ENCODE results near the gene ARHGEF25.
A peak's percentile ranks its signal among the peaks of the same experiment; 100 is the strongest.
"Not testable (repeated sequence)": the region's sequence is repeated elsewhere in the genome, so short reads cannot be mapped to it uniquely, and the experiment has no call there.

Gene ARHGEF25

GRCh38 chr12:57622293-57623245, 11.3 kb downstream of the ARHGEF25 start:
- DNase-seq = peak; percentile 23

DNA sequence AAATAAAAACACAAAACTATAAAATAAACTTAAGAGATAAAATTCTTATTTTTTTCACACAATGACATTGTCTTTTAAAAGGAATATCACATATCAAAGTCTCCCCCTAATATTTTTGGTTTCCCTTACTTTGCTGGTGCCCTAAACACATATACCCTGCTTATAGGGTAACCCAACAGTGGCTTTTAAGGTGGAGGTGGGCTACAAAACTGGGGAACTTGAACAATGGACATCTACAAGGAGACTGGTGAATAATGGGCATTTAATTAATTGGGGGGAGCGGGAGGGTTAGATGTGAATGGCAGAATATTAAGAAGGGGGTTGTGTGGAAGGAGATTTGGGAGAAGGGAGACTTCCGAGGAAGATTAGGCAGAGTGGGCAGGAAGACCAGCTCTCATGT, 12.2 kb downstream of the ARHGEF25 start:
- DNase-seq = no peak

DNA sequence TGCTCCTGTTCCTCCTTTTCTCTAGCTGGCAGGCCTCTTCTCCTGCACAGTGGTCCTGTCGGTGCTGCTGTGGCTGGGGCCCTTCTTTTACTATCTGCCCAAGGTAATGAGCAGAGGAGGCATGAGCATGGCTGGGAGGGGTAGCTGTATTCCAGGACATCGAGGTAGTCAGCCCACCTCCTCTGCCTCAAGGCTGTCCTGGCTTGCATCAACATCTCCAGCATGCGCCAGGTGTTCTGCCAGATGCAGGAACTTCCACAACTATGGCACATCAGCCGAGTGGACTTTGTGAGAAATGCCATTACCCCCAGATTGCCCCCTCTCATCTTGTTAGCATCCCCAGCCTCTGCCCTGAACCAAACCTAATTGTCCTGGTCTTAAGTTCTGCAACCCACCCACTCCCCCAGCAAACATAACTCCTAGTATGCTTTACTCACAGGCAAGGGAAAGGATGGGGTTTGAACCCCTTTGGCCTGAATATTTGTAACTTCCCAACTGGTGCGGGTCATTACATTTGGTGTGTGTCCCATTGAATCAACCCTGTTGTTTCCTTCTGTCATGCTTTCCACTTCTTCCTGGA, 12.7 kb downstream of the ARHGEF25 start:
- no peak for DNase-seq

- no peak for DNase-seq
Observed at GRCh38 chr12:57624441-57625220, 13.4 kb downstream of the ARHGEF25 start.

- DNase-seq = no peak
Observed at GRCh38 chr12:57625261-57626032, 14.2 kb downstream of the ARHGEF25 start.

DNA sequence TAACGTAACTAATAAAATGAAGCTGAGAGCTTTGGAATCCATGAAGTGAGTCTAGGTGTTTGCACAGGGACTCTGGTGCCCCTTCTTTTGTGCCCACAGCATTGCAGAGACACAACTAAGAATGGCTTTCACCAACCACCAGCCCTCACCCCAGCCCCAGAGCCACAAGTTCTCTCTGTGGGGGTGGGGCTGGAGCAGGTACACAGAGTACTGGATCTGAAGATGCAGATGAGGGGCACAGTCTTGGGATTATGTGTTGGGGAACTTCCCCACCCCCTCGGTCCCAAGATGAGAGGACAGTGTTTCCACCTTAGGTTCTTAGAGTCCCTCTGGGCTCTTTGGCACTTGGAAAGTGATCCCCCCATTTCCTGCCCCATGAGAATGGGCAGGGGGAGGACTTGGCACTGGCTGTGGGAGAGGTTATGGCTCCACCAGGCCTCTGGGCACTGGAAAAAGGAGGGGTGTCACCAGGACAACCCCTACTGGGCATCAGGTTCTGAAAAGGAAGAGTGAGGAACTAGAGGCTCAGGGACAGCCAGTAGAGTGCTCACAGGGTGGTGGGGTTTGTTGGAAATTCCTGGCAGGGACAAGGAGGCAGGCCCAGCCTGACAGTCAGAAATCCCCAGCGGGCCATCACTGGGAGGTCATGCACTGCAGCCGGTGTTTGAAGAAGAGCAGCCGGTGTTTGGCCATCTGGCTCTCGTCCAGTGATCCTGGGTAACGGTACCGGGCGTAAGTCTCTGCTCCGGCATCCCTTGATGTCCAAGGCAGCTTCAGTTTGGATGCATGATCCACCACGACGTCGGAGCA, 15.1 kb downstream of the ARHGEF25 start:
- DNase-seq = no peak

- no peak for DNase-seq
Observed at GRCh38 chr12:57626921-57627445, 15.7 kb downstream of the ARHGEF25 start.

DNA sequence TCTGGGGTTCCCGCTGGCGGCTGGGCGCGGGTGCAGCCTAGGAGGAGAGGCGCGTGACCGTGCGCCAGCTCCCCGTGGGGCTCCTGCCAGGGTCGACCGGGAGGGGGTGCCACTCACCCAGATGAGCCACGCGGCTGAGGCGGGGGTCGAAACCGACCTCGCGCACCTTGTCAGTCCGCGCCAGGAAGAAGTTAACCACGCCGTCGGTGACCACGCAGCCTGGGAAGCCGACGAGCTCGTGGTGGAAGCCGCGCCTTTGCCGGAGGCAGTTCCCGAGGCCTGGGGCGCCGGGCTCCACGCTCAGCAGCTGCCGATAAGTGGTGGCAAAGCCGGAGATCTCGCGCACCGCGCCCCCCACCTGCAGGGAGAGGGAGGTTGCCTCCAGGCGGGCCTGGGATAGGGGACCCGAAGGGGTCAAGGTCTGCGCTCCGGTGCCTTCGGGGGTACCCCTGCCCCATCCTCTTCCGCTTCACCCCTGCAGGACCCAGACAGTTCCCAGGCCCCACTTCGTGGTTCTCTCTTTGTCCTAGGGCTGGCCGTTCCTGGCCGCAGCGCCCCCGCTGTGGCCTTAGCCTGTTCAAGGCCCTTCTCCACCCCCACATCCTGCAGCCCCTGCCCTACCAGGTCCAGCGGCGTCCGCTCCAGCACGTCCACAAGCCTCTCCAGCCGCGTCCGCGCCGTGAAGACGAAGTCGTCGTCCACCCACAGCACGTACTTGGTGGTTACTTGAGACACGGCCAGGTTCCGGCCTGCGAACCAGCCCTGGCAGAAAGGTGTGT, 16.5 kb downstream of the ARHGEF25 start:
- no peak for DNase-seq

DNA sequence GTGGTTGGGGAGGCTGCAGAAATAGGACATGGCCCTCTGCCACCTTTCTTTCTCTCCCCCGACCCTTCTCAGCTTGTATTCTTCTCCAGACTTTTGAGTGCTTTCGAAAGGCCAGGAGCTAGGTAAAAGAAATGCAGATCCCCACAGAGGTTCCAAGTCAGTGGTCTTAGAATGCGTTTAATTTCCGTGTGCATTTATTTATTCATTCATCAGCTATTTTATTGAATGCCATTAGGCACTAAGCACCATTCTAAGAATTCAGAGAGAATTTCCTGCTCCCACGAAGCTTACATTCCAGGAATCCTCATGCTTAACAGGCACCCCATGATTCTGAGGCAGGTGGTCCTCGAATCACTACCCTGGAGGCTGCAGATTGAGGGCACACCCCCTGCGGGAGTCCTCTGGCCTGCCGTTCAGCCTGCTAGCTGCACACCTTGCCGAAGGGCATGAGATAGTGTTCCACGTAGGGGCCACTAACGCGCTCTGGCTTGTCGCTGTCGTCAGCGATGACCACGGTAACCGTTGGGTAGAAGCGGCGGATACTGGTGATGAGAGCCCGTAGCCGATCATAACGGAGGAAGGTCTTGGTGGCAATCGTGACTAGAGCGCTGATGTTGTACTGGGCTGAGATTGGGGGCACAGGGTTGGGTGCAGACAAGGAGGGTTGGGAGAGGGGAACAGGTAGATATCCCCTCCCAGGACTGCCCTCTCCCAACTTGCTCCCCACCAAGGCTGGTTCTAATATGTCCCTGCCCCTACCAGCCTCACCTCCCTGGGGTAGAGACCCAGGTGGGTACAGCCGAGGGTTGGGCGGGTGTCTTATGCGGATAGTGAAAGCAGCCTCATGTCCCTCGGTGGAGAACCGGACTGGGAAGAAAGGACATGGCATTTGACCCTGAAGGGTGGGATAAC, 17.3 kb downstream of the ARHGEF25 start:
- no peak for DNase-seq

DNA sequence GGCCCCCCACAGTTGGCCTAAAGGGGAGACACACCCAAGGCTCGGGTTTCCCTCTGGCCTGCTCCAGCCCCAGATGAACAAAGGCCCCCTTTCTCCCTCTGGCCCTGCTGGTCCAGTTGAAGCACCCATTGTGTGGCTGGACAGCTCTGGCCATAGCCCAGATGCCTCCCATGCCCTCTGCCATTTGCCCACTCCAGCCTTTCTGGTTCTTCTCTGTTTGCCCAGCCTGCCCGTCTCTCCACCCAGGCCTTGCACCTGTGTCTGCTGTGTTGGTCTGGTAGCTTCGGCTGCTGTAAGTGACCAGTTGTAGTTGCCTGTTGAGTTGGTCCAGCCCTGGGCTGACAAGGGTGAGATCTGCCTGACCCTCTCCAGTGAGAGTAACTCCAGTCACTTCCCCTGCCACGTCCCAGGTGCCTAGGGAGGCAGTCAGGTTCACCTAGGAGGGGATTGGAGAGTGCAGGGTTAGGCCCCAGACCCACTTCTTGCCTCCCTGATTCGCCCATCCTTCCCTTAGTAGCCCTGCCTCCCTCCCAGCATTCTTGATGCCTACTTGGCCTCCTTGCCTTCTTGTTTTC, 18.7 kb downstream of the ARHGEF25 start:
- DNase-seq = no peak

DNA sequence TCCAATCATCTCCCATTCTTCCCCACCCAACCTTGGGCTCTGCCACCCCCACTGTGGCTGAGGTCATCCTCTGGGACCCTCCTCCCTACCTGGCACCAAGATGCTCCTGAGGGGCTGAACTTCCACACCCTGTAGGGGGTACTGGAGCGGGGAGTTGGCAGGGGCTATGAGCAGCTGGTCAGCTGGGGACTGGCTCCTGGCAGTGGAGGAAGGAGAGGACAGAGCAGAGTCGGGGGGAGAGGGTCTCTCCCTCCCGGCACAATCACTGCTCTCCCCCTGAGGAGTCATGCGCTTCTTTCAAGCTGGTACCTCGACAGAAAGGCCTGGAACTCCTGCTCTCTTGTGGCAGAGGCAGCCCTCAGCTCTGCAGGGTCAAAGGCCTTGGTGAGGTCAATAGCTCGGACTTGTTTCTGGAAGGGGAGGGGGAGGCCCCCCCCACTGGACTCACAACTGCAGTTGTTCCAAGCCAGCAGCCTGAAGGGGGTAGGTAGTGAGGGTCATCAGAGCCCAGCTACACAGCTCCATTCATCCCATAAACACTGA, 19.7 kb downstream of the ARHGEF25 start:
- DNase-seq = no peak

DNA sequence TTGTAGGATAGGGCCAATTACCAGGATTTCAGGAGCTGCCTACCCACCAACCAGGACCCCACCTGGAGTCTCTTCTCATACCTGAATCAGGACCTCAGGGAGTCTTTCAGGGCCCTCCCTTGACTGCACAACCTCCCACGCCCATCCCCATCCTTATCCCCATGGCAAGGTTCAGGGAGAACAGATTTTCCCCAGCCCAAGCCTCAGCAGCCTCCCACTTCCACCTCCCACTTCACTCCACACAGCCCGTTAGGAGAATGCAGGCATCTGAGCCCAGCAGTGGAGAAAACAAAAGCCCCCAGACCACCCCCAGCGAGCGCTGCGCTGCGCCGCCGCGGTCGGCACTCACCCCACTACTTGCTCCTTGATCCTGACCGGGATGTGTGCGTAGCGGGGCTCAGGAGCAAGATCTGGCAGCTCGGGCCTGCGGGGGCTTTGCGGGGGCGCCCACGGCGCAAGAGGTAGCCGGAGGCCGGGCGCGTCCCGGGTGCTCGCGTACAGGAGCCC, 20.4 kb downstream of the ARHGEF25 start:
- DNase-seq = no peak

GRCh38 chr12:57632073-57632957, 21.1 kb downstream of the ARHGEF25 start:
- no peak for DNase-seq

DNA sequence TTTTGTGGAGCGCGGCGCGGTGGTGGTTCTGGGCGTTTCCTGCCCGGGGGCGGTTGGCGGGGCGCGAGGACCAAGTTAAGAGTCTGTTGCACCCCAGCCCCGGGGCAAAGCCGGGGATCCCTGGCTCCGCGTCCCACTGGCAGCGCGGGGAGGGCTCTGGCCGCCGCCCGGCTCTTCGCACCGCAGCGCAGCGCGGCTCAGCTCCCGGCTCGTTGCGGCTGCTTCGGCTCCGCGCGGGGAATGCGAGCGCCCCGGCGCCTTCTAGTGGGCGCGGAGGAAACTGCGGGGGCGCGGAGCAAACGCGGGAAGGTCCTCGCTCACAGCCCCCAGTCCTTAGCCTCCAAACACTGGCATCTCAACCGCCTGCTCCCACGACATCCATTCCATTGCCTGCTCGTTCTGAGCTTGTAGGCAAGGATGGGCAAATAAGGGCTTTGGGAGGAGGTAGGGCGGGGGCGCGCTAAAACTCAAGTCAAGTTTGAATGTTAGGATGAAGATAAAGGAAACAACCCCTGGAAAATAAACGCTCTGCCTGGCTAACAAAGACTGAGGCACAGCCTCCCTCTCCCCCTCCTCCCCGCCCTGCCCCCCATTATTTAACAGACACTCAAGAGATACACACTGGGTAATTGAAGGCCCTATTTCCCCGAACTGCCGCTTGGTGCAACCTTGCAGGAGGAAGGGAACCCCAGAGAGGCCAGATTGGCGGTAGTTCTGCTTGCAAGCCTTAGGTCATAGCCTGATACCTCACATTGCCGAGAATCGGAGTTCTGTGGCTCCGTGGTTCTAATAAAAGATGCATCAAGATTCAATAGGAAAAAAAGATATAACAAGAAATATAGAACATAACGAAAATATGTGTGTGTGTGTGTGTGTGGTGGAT, 22.0 kb downstream of the ARHGEF25 start, which contains the start of gene B4GALNT1:
TSS of gene B4GALNT1 (minus strand) at position 244 of the 883 bp plus-strand sequence. CDS start 1,069 bp downstream, outside the sequence.
- DNase-seq = peak; percentile 47

GRCh38 chr12:57636731-57637130, 25.5 kb downstream of the ARHGEF25 start:
- not testable (repeated sequence) for DNase-seq

DNA sequence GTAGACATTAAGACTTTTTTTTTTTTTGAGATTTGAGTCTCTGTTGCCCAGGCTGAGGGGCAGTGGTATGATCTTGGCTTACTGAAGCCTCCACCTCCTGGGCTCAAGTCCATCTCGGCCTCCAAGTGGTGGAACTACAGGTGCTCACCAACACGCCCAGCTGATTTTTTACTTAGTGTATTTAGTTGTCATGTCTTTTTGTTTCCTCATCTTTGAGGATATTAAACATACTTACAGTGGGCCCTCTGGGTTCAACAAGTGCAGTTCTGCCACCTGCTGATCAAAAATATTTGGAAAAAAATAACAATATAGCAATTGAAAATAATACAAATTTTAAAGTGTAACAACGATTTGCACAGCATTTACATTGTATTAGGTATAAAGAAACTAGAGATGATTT, 26.1 kb downstream of the ARHGEF25 start:
- no peak for DNase-seq

Data from hematopoietic multipotent progenitor cell treated with erythropoietin and hydrocortisone succinate and interleukin-3 and kit ligand, for 8 days (in vitro differentiated cells).